Measurements from ENCODE around the gene ARHGAP21. TPM values are rescaled to one million over a fixed set of nuclear protein-coding genes. Genes with fewer than 3 reads are reported as not detected.

ARHGAP21 gene
- total and polyA plus RNA-seq, 9 of the 15 experiments (the other 6 are each of a cell fraction or from before 2014, with no cell fraction given), result 13.6 to 145 (median 60.8) TPM

- TF ChIP-seq ZNF507 (tag; conservative IDR thresholded peaks at IDR 0.05), result no peak
- no peak for TF ChIP-seq ZSCAN29 (IDR thresholded peaks at IDR 0.05)
- no peak for TF ChIP-seq KLF6 (CRISPR knock-in tag; IDR thresholded peaks at IDR 0.05; ENCODE audit: borderline replicate concordance)
- TF ChIP-seq CTCF (IDR thresholded peaks at IDR 0.05 in 2 of 3, conservative IDR thresholded peaks at IDR 0.05 in 1 of 3; ENCODE audit: insufficient read depth in 2 of 3, low read depth in 1 of 3, low read length in 3 of 3), result no peak
- TF ChIP-seq TAL1 (IDR thresholded peaks at IDR 0.05), result no peak
- no peak for TF ChIP-seq SLC30A9 (CRISPR knock-in tag; IDR thresholded peaks at IDR 0.05)
- peak; percentile 66; the same call in 1 of the 2 replicates for TF ChIP-seq BHLHE40 (IDR thresholded peaks at IDR 0.05; ENCODE audit: low read length)
- TF ChIP-seq MCM2 (IDR thresholded peaks at IDR 0.05; ENCODE audit: low read depth), result no peak
- TF ChIP-seq NR3C1 (CRISPR knock-in tag; IDR thresholded peaks at IDR 0.05), result no peak
- TF ChIP-seq MLX (CRISPR knock-in tag; conservative IDR thresholded peaks at IDR 0.05), result no peak
Observed at GRCh38 chr10:24575481-24576002, 148.1 kb downstream of the ARHGAP21 start (continued).
